HEK293 (cell line): ENCODE measurements around the gene PHKA1.
"Not testable (repeated sequence)": the region's sequence is repeated elsewhere in the genome, so short reads cannot be mapped to it uniquely, and the experiment has no call there.

Experiments
- CTCF ChIA-PET: fragments of 350-600 bp; formaldehyde crosslinking; extraction: SDS; loops from one replicate; lab custom pipeline; 2021; ENCODE audit warnings: antibody characterized with exemption; lab: Yijun Ruan, JAX
- POLR2A ChIA-PET: fragments of 300-600 bp; formaldehyde crosslinking; extraction: SDS; loops from one replicate; lab custom pipeline; 2020; ENCODE audit warnings: antibody characterized with exemption, inconsistent platforms; lab: Yijun Ruan, JAX
- H3K27ac ChIP-seq: fragments of 200-500 bp; sonication (Bioruptor generic); 2 replicates; pipeline ENCODE4 v1.5.1; 2014; ENCODE audit warnings: low read depth, low read length, control low read depth, inconsistent platforms; ENCODE audit errors: extremely low read depth
- H3K36me3 ChIP-seq, 2 experiments: fragments of 200-500 bp in 1 of 2; sonication (Bioruptor generic) in 1 of 2; 1 replicate in 1 of 2; 2 replicates in 1 of 2; pipeline ENCODE4 v1.5.1; 2014 to 2017; ENCODE audit warnings: inconsistent platforms in 2 of 2, low read length in 2 of 2; ENCODE audit not compliant: control insufficient read depth in 2 of 2, insufficient read depth in 1 of 2
- H3K4me1 ChIP-seq: fragments of 200-500 bp; sonication (Bioruptor generic); 2 replicates; pipeline ENCODE4 v1.5.1; 2014; ENCODE audit warnings: mild to moderate bottlenecking, low read length, inconsistent platforms; ENCODE audit not compliant: control insufficient read depth, insufficient read depth
- H3K4me3 ChIP-seq: 2 replicates; pipeline ENCODE4 v1.5.1; 2011; ENCODE audit warnings: low read depth, mild to moderate bottlenecking, control low read depth, low read length, moderate library complexity
- H3K9me3 ChIP-seq: fragments of 200-500 bp; sonication (Bioruptor generic); 2 replicates; pipeline ENCODE4 v1.5.1; 2014; ENCODE audit warnings: low read depth, low read length, inconsistent platforms; ENCODE audit not compliant: control insufficient read depth, insufficient read depth
- FEZF1 ChIP-seq: fragments of 450-650 bp; formaldehyde crosslinking; IDR thresholded peaks from 2 replicates; pipeline ENCODE4 v1.5.1; 2016; ENCODE audit warnings: missing biosample characterization, missing genetic modification characterization
- GLIS1 ChIP-seq: fragments of 450-650 bp; formaldehyde crosslinking; IDR thresholded peaks from 2 replicates; pipeline ENCODE4 v1.5.1; 2016; ENCODE audit warnings: missing biosample characterization, missing genetic modification characterization
- HOXC10 ChIP-seq: sonication (generic); formaldehyde crosslinking; IDR thresholded peaks from 2 replicates; pipeline ENCODE4 v1.8.1; 2023; ENCODE audit warnings: mild to moderate bottlenecking, missing genetic modification reagents
- IKZF3 ChIP-seq: fragments of 450-650 bp; IDR thresholded peaks from 2 replicates; pipeline ENCODE4 v1.5.0; 2018; ENCODE audit warnings: missing biosample characterization, mild to moderate bottlenecking, missing genetic modification characterization, moderate library complexity
- KLF1 ChIP-seq: fragments of 450-650 bp; formaldehyde crosslinking; IDR thresholded peaks from 2 replicates; pipeline ENCODE4 v1.5.1; 2016; ENCODE audit warnings: missing biosample characterization, missing genetic modification characterization
- KLF7 ChIP-seq: fragments of 450-650 bp; formaldehyde crosslinking; IDR thresholded peaks from 2 replicates; pipeline ENCODE4 v1.5.1; 2016; ENCODE audit warnings: missing biosample characterization, missing genetic modification characterization, borderline replicate concordance
- ZBTB44 ChIP-seq: fragments of 450-650 bp; IDR thresholded peaks from 2 replicates; pipeline ENCODE4 v1.5.1; 2018; ENCODE audit warnings: missing biosample characterization, mild to moderate bottlenecking, missing genetic modification characterization
- ZFP69B ChIP-seq: fragments of 450-650 bp; formaldehyde crosslinking; IDR thresholded peaks from 2 replicates; pipeline ENCODE4 v1.5.1; 2016; ENCODE audit warnings: missing biosample characterization, missing genetic modification characterization
- ZNF132 ChIP-seq: fragments of 450-650 bp; formaldehyde crosslinking; IDR thresholded peaks from 2 replicates; pipeline ENCODE4 v1.5.1; 2017; ENCODE audit warnings: missing biosample characterization, missing genetic modification characterization, borderline replicate concordance
- ZNF2 ChIP-seq: fragments of 450-650 bp; formaldehyde crosslinking; IDR thresholded peaks from 2 replicates; pipeline ENCODE4 v1.5.1; 2016; ENCODE audit warnings: missing biosample characterization, missing genetic modification characterization
- ZNF335 ChIP-seq: fragments of 450-650 bp; formaldehyde crosslinking; conservative IDR thresholded peaks from 2 replicates; pipeline ENCODE4 v1.5.1; 2016; ENCODE audit warnings: missing biosample characterization, missing genetic modification characterization
- ZNF510 ChIP-seq: fragments of 450-650 bp; formaldehyde crosslinking; IDR thresholded peaks from 2 replicates; pipeline ENCODE4 v1.5.1; 2018; ENCODE audit warnings: mild to moderate bottlenecking, missing genetic modification characterization, missing biosample characterization; ENCODE audit not compliant: insufficient replicate concordance
- ZNF654 ChIP-seq: fragments of 450-650 bp; formaldehyde crosslinking; IDR thresholded peaks from 2 replicates; pipeline ENCODE4 v1.5.1; 2016; ENCODE audit warnings: low read depth, missing biosample characterization, missing genetic modification characterization
- ZNF692 ChIP-seq: fragments of 450-650 bp; formaldehyde crosslinking; IDR thresholded peaks from 2 replicates; pipeline ENCODE4 v1.5.1; 2016; ENCODE audit warnings: missing biosample characterization, missing genetic modification characterization
- TF ChIP-seq, protein P1 (sequence below): fragments of 450-650 bp; formaldehyde crosslinking; IDR thresholded peaks from 2 replicates; pipeline ENCODE4 v1.5.1; 2016; ENCODE audit warnings: missing biosample characterization, missing genetic modification characterization
- TF ChIP-seq, protein P2 (sequence below): fragments of 450-650 bp; formaldehyde crosslinking; IDR thresholded peaks from 2 replicates; pipeline ENCODE4 v1.5.1; 2016; ENCODE audit warnings: missing biosample characterization, missing genetic modification characterization
- TF ChIP-seq, protein P3 (sequence below): fragments of 450-650 bp; formaldehyde crosslinking; IDR thresholded peaks from 2 replicates; pipeline ENCODE4 v1.5.1; 2016; ENCODE audit warnings: missing biosample characterization, missing genetic modification characterization
- TF ChIP-seq, protein P4 (sequence below): fragments of 450-650 bp; formaldehyde crosslinking; IDR thresholded peaks from 2 replicates; pipeline ENCODE4 v1.5.1; 2017; ENCODE audit warnings: missing biosample characterization, missing genetic modification characterization

PHKA1 gene

GRCh38 chrX:72554448-72555140 is 159.5 kb downstream of the PHKA1 start (continued):
- TF ChIP-seq, protein P1, sequence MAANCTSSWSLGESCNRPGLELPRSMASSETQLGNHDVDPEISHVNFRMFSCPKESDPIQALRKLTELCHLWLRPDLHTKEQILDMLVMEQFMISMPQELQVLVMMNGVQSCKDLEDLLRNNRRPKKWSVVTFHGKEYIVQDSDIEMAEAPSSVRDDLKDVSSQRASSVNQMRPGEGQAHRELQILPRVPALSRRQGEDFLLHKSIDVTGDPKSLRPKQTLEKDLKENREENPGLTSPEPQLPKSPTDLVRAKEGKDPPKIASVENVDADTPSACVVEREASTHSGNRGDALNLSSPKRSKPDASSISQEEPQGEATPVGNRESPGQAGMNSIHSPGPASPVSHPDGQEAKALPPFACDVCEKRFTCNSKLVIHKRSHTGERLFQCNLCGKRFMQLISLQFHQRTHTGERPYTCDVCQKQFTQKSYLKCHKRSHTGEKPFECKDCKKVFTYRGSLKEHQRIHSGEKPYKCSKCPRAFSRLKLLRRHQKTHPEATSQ (tag by site-specific recombination): peak; percentile 11; the same call in 1 of the 2 replicates
- peak; percentile 80 for TF ChIP-seq KLF1 (tag by site-specific recombination)
- peak; percentile 72; the same call in 1 of the 2 replicates for TF ChIP-seq ZNF2 (tag by site-specific recombination)
- TF ChIP-seq ZNF335 (tag by site-specific recombination): peak; percentile 55
- no peak for TF ChIP-seq HOXC10 (CRISPR knock-in tag)
- TF ChIP-seq ZNF692 (tag by site-specific recombination): peak; percentile 55; the same call in 1 of the 2 replicates
- TF ChIP-seq ZFP69B (tag by site-specific recombination): 0 out of 2 replicates have a peak, but pooled peaks have one; percentile 46
- TF ChIP-seq, protein P2, sequence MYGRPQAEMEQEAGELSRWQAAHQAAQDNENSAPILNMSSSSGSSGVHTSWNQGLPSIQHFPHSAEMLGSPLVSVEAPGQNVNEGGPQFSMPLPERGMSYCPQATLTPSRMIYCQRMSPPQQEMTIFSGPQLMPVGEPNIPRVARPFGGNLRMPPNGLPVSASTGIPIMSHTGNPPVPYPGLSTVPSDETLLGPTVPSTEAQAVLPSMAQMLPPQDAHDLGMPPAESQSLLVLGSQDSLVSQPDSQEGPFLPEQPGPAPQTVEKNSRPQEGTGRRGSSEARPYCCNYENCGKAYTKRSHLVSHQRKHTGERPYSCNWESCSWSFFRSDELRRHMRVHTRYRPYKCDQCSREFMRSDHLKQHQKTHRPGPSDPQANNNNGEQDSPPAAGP (tag by site-specific recombination): peak; percentile 65
- TF ChIP-seq ZBTB44: peak; percentile 28; the same call in 1 of the 2 replicates

- H3K9me3 ChIP-seq, H3K36me3 ChIP-seq, H3K4me1 ChIP-seq, POLR2A ChIA-PET, H3K27ac ChIP-seq, H3K4me3 ChIP-seq: not testable (repeated sequence)
- CTCF ChIA-PET: interaction anchor here (0.6 to 0.7 kb wide), 2 partner anchors 127 to 553 kb away, joined by 3 read pairs; no protein-coding TSS in a partner anchor
Observed at GRCh38 chrX:72552443-72552842, 161.7 kb downstream of the PHKA1 start.

DNA sequence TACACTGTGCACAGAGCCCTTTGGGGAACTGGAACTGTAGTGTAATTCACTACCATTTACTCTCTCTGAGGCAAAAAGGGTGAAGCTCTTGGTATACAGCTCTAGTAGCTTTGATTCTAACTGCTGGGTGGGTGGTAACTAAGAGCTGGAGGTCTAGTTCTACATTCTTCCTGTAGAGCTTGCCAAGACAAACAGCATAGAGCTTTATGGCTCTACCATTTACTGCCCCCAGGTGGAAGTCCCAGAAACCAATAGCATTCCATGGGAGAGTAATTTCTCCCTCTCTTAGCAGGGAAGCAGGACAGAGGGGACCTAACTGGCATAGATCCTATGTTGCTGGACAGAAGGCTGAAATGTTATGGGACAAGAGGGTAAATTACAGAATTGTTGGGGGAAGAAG is 168.1 kb downstream of the PHKA1 start:
- H3K4me1 ChIP-seq: peaks cover 8% of the 10 kb centered on the region; the same call in 1 of the 2 replicates
- TF ChIP-seq IKZF3 (tag by site-specific recombination) (peak; percentile 56; the same call in 1 of the 2 replicates), FEZF1 (tag by site-specific recombination) (peak; percentile 67; the same call in 1 of the 2 replicates), ZNF510 (no peak), GLIS1 (tag by site-specific recombination) (peak; percentile 63; the same call in 1 of the 2 replicates), ZNF132 (tag by site-specific recombination) (no peak), ZNF654 (tag by site-specific recombination) (peak; percentile 42), ZNF2 (tag by site-specific recombination) (no peak), KLF7 (no peak)
- TF ChIP-seq, protein P3, sequence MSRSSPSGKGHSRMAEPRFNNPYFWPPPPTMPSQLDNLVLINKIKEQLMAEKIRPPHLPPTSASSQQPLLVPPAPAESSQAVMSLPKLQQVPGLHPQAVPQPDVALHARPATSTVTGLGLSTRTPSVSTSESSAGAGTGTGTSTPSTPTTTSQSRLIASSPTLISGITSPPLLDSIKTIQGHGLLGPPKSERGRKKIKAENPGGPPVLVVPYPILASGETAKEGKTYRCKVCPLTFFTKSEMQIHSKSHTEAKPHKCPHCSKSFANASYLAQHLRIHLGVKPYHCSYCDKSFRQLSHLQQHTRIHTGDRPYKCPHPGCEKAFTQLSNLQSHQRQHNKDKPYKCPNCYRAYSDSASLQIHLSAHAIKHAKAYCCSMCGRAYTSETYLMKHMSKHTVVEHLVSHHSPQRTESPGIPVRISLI: no peak
- TF ChIP-seq, protein P4, sequence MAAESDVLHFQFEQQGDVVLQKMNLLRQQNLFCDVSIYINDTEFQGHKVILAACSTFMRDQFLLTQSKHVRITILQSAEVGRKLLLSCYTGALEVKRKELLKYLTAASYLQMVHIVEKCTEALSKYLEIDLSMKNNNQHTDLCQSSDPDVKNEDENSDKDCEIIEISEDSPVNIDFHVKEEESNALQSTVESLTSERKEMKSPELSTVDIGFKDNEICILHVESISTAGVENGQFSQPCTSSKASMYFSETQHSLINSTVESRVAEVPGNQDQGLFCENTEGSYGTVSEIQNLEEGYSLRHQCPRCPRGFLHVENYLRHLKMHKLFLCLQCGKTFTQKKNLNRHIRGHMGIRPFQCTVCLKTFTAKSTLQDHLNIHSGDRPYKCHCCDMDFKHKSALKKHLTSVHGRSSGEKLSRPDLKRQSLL (tag by site-specific recombination): peak; percentile 96
- no peak overlapping the region for H3K27ac ChIP-seq
- H3K9me3 ChIP-seq: no peaks in the 10 kb centered on the region
- H3K4me3 ChIP-seq: no peak overlapping the region
- ChIA-PET POLR2A (interaction anchor here (0.6 to 1.8 kb wide), 2 partner anchors 25 to 269 kb away, joined by 5 to 7 read pairs; partner anchors contain the start of gene RPS4X), CTCF (interaction anchor here (1.0 to 3.2 kb wide), 4 partner anchors 10 to 302 kb away, joined by 3 to 22 read pairs (median 6); no protein-coding TSS in a partner anchor)
- peaks cover 2 to 16% of the 10 kb centered on the region in 2 experiments; a peak in 2 of 3 replicates for H3K36me3 ChIP-seq
